Measurements from ENCODE around the gene FMNL1.

Gene FMNL1

DNA sequence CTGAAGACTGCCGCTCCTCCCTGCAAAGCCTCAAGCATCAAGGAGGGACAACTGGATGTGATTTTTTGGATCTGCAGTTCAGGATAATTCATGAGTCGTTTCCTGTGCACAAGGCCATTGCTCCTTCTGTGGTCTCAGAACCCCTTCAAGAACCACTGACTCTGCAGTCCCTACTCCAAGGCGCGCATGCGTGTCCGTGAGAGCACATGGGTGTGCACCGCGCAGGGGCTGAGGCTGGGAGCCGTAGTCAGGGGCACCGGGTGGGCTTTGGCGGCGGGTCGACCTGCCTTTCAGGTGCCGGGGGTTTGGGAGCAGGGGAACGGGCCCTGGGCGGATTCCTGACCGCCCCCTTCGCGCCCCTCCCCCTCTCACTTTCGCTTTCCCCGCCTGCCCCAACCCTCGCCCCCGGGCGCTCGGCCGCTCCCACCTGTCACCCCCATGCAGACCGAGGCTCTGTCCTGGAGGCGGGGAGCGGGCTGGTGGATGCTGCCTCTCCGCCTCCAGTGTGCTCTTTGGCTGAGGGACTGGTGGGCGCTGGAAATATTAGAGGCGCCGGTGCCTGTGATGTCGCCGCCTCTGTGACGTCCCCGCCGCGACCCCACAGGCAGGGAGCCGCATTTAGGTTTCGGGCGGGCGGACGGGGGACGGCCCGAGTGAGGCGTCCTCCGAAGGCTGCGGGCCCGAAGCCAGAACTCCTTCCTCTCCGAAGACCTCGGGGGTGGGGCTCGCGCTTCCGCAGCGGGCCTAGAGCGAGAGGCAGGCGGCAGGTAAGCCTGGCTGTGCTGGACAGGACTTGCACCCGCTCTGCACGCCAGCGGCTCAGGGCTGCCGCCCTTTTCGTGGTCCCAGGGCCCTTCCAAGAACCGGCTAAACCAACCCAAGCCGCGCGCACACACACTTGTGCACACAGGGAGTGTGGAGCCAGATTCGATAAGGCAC lies 40.2 kb downstream of the FMNL1 start, which contains the start of gene SPATA32:
Gene SPATA32, minus strand, starts transcription at position 518 of the 939 bp plus-strand sequence. Its CDS starts 78 bp downstream, at position 440.
- 0 out of 2 replicates have a peak within 1 kb of the TSS, but pooled peaks have one; percentile 13 for H3K27ac ChIP-seq
- TF ChIP-seq CTCF (IDR thresholded peaks at IDR 0.05) (no peak), ZFX (IDR thresholded peaks at IDR 0.05; ENCODE audit: borderline replicate concordance) (no peak)

- TF ChIP-seq CTCF (IDR thresholded peaks at IDR 0.05) (no peak), ZFX (IDR thresholded peaks at IDR 0.05; ENCODE audit: borderline replicate concordance) (no peak)
- no peak overlapping the region for H3K27ac ChIP-seq
Measured at GRCh38 chr17:45262516-45263476, 41.1 kb downstream of the FMNL1 start.

DNA sequence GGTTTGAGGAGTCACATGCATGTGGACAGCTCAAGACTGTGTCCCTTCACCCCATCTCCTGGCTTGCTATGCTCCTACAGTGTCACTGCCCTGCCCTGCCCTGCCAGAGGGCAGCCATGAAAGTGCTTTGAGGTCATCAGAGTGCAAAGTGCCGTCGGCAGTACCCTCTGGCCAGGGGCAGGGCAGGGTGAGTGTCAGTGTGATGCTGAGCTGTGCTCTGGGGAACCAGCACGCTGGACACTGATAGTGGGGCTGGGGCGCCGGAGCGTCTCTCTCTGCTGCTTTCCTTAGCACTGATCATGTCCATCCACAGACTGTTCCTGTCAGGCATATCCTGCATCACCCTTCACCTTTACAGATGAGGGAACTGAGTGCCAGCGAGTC lies 41.8 kb downstream of the FMNL1 start:
- H3K27ac ChIP-seq: no peak overlapping the region
- TF ChIP-seq CTCF (IDR thresholded peaks at IDR 0.05) (no peak), ZFX (IDR thresholded peaks at IDR 0.05; ENCODE audit: borderline replicate concordance) (no peak)

GRCh38 chr17:45264430-45264829 lies 42.7 kb downstream of the FMNL1 start:
- no peak for TF ChIP-seq CTCF (IDR thresholded peaks at IDR 0.05)
- TF ChIP-seq ZFX (IDR thresholded peaks at IDR 0.05; ENCODE audit: borderline replicate concordance): no peak
- H3K27ac ChIP-seq: no peak overlapping the region

GRCh38 chr17:45264988-45265387 lies 43.3 kb downstream of the FMNL1 start:
- TF ChIP-seq ZFX (IDR thresholded peaks at IDR 0.05; ENCODE audit: borderline replicate concordance) (no peak), CTCF (IDR thresholded peaks at IDR 0.05) (no peak)
- H3K27ac ChIP-seq: no peak overlapping the region

DNA sequence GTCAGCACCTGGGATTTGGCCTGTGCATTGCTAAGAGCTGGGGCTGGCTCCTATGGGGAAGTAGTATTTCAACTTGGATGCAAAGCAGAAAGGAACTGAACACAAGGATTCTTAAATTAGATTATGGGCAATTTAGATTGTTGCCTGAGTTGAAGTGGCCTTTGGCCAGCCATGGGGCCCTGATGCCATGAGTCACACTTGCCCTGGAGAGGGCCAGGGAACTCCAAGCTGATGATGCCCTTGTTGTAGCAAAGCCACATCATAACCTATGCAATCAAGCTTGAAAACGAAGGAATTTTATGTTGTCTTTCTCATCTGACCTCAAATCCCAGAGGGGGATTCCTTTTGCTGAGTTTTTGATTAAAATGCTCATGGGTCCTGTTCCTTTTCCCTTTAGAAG lies 44.1 kb downstream of the FMNL1 start:
- no peak overlapping the region for H3K27ac ChIP-seq
- no peak for TF ChIP-seq ZFX (IDR thresholded peaks at IDR 0.05; ENCODE audit: borderline replicate concordance)
- TF ChIP-seq CTCF (IDR thresholded peaks at IDR 0.05): no peak
